ENCODE measurements around the gene FBXL13. TPM values are rescaled to one million over a fixed set of nuclear protein-coding genes. Genes with fewer than 3 reads are reported as not detected.

Gene FBXL13
- total and polyA plus RNA-seq, 2 experiments from 2014 or later: 1.2 to 2.5 TPM

DNA sequence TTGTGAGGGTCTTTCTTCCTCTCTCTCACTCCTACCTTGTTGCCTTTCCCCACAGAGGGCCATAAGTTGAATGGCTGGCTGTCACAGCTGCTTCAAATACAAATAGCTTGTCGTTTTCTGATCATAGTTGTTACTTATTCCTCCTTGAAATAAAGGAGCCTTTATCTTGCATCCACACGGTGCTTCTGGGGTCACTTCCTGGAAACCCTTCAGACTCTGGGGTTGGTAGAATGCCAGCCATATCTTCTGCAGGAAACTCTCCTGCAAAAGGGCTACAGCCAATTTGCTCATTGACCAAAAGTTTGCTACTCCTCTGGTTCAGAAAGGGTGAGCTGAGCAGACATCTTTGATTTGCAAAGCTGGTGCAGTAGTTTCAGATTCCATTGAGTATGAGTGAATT lies 255.4 kb downstream of the FBXL13 start:
- H3K79me2 ChIP-seq (replicated peaks; ENCODE audit: insufficient read depth): no peaks in the 10 kb centered on the region
- no peaks in the 10 kb centered on the region for H4K20me1 ChIP-seq (replicated peaks; ENCODE audit: insufficient read depth)
- Mint-ChIP-seq H3K36me3 (ENCODE audit: low read depth) (no peaks in the 10 kb centered on the region), H3K4me1 (no peaks in the 10 kb centered on the region), H3K27me3 (ENCODE audit: insufficient read depth, low read depth, poor library complexity) (no peaks in the 10 kb centered on the region), H3K9me3 (no peaks in the 10 kb centered on the region; the same call in 2 of the 3 replicates), H3K27ac (no peak overlapping the region), H3K4me3 (no peak overlapping the region)
- H3K9me2 ChIP-seq (ENCODE audit: insufficient read depth): no peaks in the 10 kb centered on the region; the same call in 1 of the 2 replicates
- no peak overlapping the region for H2AFZ ChIP-seq
- no peak for TF ChIP-seq CREB1 (CRISPR knock-in tag; IDR thresholded peaks at IDR 0.05; ENCODE audit: low read depth)
- TF ChIP-seq, protein P1, sequence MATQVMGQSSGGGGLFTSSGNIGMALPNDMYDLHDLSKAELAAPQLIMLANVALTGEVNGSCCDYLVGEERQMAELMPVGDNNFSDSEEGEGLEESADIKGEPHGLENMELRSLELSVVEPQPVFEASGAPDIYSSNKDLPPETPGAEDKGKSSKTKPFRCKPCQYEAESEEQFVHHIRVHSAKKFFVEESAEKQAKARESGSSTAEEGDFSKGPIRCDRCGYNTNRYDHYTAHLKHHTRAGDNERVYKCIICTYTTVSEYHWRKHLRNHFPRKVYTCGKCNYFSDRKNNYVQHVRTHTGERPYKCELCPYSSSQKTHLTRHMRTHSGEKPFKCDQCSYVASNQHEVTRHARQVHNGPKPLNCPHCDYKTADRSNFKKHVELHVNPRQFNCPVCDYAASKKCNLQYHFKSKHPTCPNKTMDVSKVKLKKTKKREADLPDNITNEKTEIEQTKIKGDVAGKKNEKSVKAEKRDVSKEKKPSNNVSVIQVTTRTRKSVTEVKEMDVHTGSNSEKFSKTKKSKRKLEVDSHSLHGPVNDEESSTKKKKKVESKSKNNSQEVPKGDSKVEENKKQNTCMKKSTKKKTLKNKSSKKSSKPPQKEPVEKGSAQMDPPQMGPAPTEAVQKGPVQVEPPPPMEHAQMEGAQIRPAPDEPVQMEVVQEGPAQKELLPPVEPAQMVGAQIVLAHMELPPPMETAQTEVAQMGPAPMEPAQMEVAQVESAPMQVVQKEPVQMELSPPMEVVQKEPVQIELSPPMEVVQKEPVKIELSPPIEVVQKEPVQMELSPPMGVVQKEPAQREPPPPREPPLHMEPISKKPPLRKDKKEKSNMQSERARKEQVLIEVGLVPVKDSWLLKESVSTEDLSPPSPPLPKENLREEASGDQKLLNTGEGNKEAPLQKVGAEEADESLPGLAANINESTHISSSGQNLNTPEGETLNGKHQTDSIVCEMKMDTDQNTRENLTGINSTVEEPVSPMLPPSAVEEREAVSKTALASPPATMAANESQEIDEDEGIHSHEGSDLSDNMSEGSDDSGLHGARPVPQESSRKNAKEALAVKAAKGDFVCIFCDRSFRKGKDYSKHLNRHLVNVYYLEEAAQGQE (IDR thresholded peaks at IDR 0.05; ENCODE audit: unreplicated experiment): no peak
- TF ChIP-seq EZH2phosphoT487 (IDR thresholded peaks at IDR 0.05; ENCODE audit: unreplicated experiment): no peak
- no peak for TF ChIP-seq STAT1 (IDR thresholded peaks at IDR 0.05; ENCODE audit: unreplicated experiment)
- no peak for TF ChIP-seq NANOG (IDR thresholded peaks at IDR 0.05; ENCODE audit: borderline replicate concordance)
- no peak for TF ChIP-seq ZNF114 (CRISPR knock-in tag; IDR thresholded peaks at IDR 0.05)
- TF ChIP-seq, protein P2, sequence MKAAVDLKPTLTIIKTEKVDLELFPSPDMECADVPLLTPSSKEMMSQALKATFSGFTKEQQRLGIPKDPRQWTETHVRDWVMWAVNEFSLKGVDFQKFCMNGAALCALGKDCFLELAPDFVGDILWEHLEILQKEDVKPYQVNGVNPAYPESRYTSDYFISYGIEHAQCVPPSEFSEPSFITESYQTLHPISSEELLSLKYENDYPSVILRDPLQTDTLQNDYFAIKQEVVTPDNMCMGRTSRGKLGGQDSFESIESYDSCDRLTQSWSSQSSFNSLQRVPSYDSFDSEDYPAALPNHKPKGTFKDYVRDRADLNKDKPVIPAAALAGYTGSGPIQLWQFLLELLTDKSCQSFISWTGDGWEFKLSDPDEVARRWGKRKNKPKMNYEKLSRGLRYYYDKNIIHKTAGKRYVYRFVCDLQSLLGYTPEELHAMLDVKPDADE (IDR thresholded peaks at IDR 0.05): no peak
- no peak for TF ChIP-seq POLR2AphosphoS5 (IDR thresholded peaks at IDR 0.05; ENCODE audit: low read depth)
- no peak for TF ChIP-seq JUNB (IDR thresholded peaks at IDR 0.05; ENCODE audit: unreplicated experiment)
- TF ChIP-seq EZH2 (IDR thresholded peaks at IDR 0.05; ENCODE audit: low read depth, unreplicated experiment): no peak
- no peak for DNase-seq (ENCODE audit: low spot score)
- no peak overlapping the region for H3K4me3 ChIP-seq
- no peak for ATAC-seq
- no peaks in the 10 kb centered on the region for H3K36me3 ChIP-seq (ENCODE audit: insufficient read depth)
- H3K27me3 ChIP-seq (ENCODE audit: insufficient read depth): no peaks in the 10 kb centered on the region
- no peak overlapping the region for H3K27ac ChIP-seq (ENCODE audit: low read depth)
- H3K4me1 ChIP-seq (ENCODE audit: insufficient read depth): no peaks in the 10 kb centered on the region
- no peaks in the 10 kb centered on the region for H3F3A ChIP-seq (replicated peaks; ENCODE audit: low read depth)
- H3K4me2 ChIP-seq: no peak overlapping the region

Measured in GM23338 (cell line).